ENCODE measurements around the gene KRTAP9-7. TPM values are rescaled to one million over a fixed set of nuclear protein-coding genes. Genes with fewer than 3 reads are reported as not detected.
"Not testable (repeated sequence)": the region's sequence is repeated elsewhere in the genome, so short reads cannot be mapped to it uniquely, and the experiment has no call there.

KRTAP9-7 gene
- total RNA-seq, 5 donors from 2014 or later (not counting 1 experiment from before 2014, with no cell fraction given): not detected

GRCh38 chr17:41255381-41256290 lies 19.9 kb upstream of the KRTAP9-7 start, which contains the start of gene KRTAP9-9:
Gene KRTAP9-9, plus strand, starts transcription at chr17:41255384.
- CTCF ChIA-PET; POLR2A ChIA-PET; H3K36me3 ChIP-seq (ENCODE audit: control insufficient read depth in 2 of 2, extremely low read depth in 1 of 2, insufficient read depth in 1 of 2, low read length in 1 of 2); H3K4me1 ChIP-seq (ENCODE audit: control insufficient read depth in 1 of 2, extremely low read depth in 1 of 2, insufficient read depth in 2 of 2, low read length in 2 of 2); H3K27me3 ChIP-seq (replicated peaks in 1 of 2; ENCODE audit: control insufficient read depth in 2 of 2, extremely low read depth in 1 of 2, insufficient read depth in 2 of 2, low read length in 1 of 2); H3K4me3 ChIP-seq (ENCODE audit: control insufficient read depth in 1 of 2, extremely low read depth in 1 of 2, low read length in 1 of 2); DNase-seq; H3K4me1 Mint-ChIP-seq; H3K9me3 Mint-ChIP-seq; H3K4me3 Mint-ChIP-seq; H3K9me3 ChIP-seq; ATAC-seq (replicated peaks in 1 of 4); H3K27ac ChIP-seq (ENCODE audit: low read length); H3K36me3 Mint-ChIP-seq; H3K27ac Mint-ChIP-seq: not testable (repeated sequence)
- peaks cover 32% of the 10 kb centered on the region in 2 donors for H3K27me3 Mint-ChIP-seq
- WGBS (ENCODE audit: insufficient coverage): 75% methylated on average over 5 of the region's 5 CpGs

GRCh38 chr17:41256291-41256685 lies 19.2 kb upstream of the KRTAP9-7 start:
- ChIA-PET CTCF (no interaction called here), POLR2A (no interaction called here)
- peaks cover 0 to 6% of the 10 kb centered on the region in 2 experiments for H3K27me3 ChIP-seq (replicated peaks in 1 of 2; ENCODE audit: control insufficient read depth in 2 of 2, extremely low read depth in 1 of 2, insufficient read depth in 2 of 2, low read length in 1 of 2)
- H3K4me1 ChIP-seq (ENCODE audit: control insufficient read depth in 1 of 2, extremely low read depth in 1 of 2, insufficient read depth in 2 of 2, low read length in 2 of 2): no peaks in the 10 kb centered on the region
- H3K27ac ChIP-seq (ENCODE audit: low read length): no peak overlapping the region
- no peaks in the 10 kb centered on the region for H3K9me3 Mint-ChIP-seq
- no peak for DNase-seq
- peaks cover 0 to 15% (median 13%) of the 10 kb centered on the region in 3 donors for H3K4me1 Mint-ChIP-seq
- no peaks in the 10 kb centered on the region for H3K36me3 Mint-ChIP-seq
- H3K4me3 ChIP-seq (ENCODE audit: control insufficient read depth in 1 of 2, extremely low read depth in 1 of 2, low read length in 1 of 2): no peak overlapping the region
- no CpG with 5 or more reads among the region's 1 CpG for WGBS (ENCODE audit: insufficient coverage)
- no peak overlapping the region for H3K27ac Mint-ChIP-seq
- no peak overlapping the region for H3K4me3 Mint-ChIP-seq
- no peaks in the 10 kb centered on the region for H3K9me3 ChIP-seq
- H3K27me3 Mint-ChIP-seq: peaks cover 32 to 35% of the 10 kb centered on the region in 2 donors
- ATAC-seq (replicated peaks in 1 of 4): no peak
- H3K36me3 ChIP-seq (ENCODE audit: control insufficient read depth in 2 of 2, extremely low read depth in 1 of 2, insufficient read depth in 1 of 2, low read length in 1 of 2): no peaks in the 10 kb centered on the region

- DNase-seq (no peak), ATAC-seq (replicated peaks in 1 of 4) (no peak)
- Histone ChIP-seq H3K36me3 (ENCODE audit: control insufficient read depth in 2 of 2, extremely low read depth in 1 of 2, insufficient read depth in 1 of 2, low read length in 1 of 2) (no peaks in the 10 kb centered on the region), H3K4me3 (ENCODE audit: control insufficient read depth in 1 of 2, extremely low read depth in 1 of 2, low read length in 1 of 2) (no peak overlapping the region), H3K4me1 (ENCODE audit: control insufficient read depth in 1 of 2, extremely low read depth in 1 of 2, insufficient read depth in 2 of 2, low read length in 2 of 2) (no peaks in the 10 kb centered on the region), H3K9me3 (no peaks in the 10 kb centered on the region), H3K27ac (ENCODE audit: low read length) (no peak overlapping the region), H3K27me3 (replicated peaks in 1 of 2; ENCODE audit: control insufficient read depth in 2 of 2, extremely low read depth in 1 of 2, insufficient read depth in 2 of 2, low read length in 1 of 2) (peaks cover 0 to 6% of the 10 kb centered on the region in 2 experiments)
- H3K27me3 Mint-ChIP-seq: peaks cover 28 to 33% of the 10 kb centered on the region in 2 donors
- no peaks in the 10 kb centered on the region for H3K9me3 Mint-ChIP-seq
- H3K27ac Mint-ChIP-seq: no peak overlapping the region
- POLR2A ChIA-PET: no interaction called here
- no peak overlapping the region for H3K4me3 Mint-ChIP-seq
- CTCF ChIA-PET: no interaction called here
- peaks cover 0 to 22% (median 19%) of the 10 kb centered on the region in 3 donors for H3K4me1 Mint-ChIP-seq
- H3K36me3 Mint-ChIP-seq: no peaks in the 10 kb centered on the region
Observed at GRCh38 chr17:41258406-41258805, 17.1 kb upstream of the KRTAP9-7 start.

GRCh38 chr17:41263212-41263611 lies 12.3 kb upstream of the KRTAP9-7 start:
- Histone ChIP-seq H3K36me3 (ENCODE audit: control insufficient read depth in 2 of 2, extremely low read depth in 1 of 2, insufficient read depth in 1 of 2, low read length in 1 of 2) (no peaks in the 10 kb centered on the region), H3K4me3 (ENCODE audit: control insufficient read depth in 1 of 2, extremely low read depth in 1 of 2, low read length in 1 of 2) (no peak overlapping the region), H3K27ac (ENCODE audit: low read length) (no peak overlapping the region), H3K9me3 (no peaks in the 10 kb centered on the region), H3K4me1 (ENCODE audit: control insufficient read depth in 1 of 2, extremely low read depth in 1 of 2, insufficient read depth in 2 of 2, low read length in 2 of 2) (no peaks in the 10 kb centered on the region), H3K27me3 (replicated peaks in 1 of 2; ENCODE audit: control insufficient read depth in 2 of 2, extremely low read depth in 1 of 2, insufficient read depth in 2 of 2, low read length in 1 of 2) (peaks cover 0 to 4% of the 10 kb centered on the region in 2 experiments)
- ChIA-PET CTCF (no interaction called here), POLR2A (no interaction called here)
- ATAC-seq (replicated peaks in 1 of 4) (no peak), DNase-seq (no peak)
- WGBS (ENCODE audit: insufficient coverage): no CpG with 5 or more reads among the region's 2 CpGs
- Mint-ChIP-seq H3K9me3 (no peaks in the 10 kb centered on the region), H3K27me3 (peaks cover 21 to 24% of the 10 kb centered on the region in 2 donors), H3K27ac (no peak overlapping the region), H3K4me3 (no peak overlapping the region), H3K36me3 (no peaks in the 10 kb centered on the region), H3K4me1 (peaks cover 6 to 28% (median 21%) of the 10 kb centered on the region in 3 donors)

GRCh38 chr17:41264599-41264998 lies 10.9 kb upstream of the KRTAP9-7 start:
- ChIA-PET CTCF (no interaction called here), POLR2A (no interaction called here)
- Histone ChIP-seq H3K4me1 (ENCODE audit: control insufficient read depth in 1 of 2, extremely low read depth in 1 of 2, insufficient read depth in 2 of 2, low read length in 2 of 2) (no peaks in the 10 kb centered on the region), H3K27ac (ENCODE audit: low read length) (no peak overlapping the region), H3K27me3 (replicated peaks in 1 of 2; ENCODE audit: control insufficient read depth in 2 of 2, extremely low read depth in 1 of 2, insufficient read depth in 2 of 2, low read length in 1 of 2) (peaks cover 0 to 4% of the 10 kb centered on the region in 2 experiments), H3K36me3 (ENCODE audit: control insufficient read depth in 2 of 2, extremely low read depth in 1 of 2, insufficient read depth in 1 of 2, low read length in 1 of 2) (no peaks in the 10 kb centered on the region), H3K4me3 (ENCODE audit: control insufficient read depth in 1 of 2, extremely low read depth in 1 of 2, low read length in 1 of 2) (no peak overlapping the region), H3K9me3 (no peaks in the 10 kb centered on the region)
- DNase-seq (no peak), ATAC-seq (replicated peaks in 1 of 4) (no peak)
- H3K36me3 Mint-ChIP-seq: no peaks in the 10 kb centered on the region
- H3K4me1 Mint-ChIP-seq: peaks cover 6 to 28% (median 21%) of the 10 kb centered on the region in 3 donors
- no CpG with 5 or more reads among the region's 3 CpGs for WGBS (ENCODE audit: insufficient coverage)
- no peak overlapping the region for H3K27ac Mint-ChIP-seq
- no peak overlapping the region for H3K4me3 Mint-ChIP-seq
- peaks cover 11 to 15% of the 10 kb centered on the region in 2 donors for H3K27me3 Mint-ChIP-seq
- H3K9me3 Mint-ChIP-seq: no peaks in the 10 kb centered on the region

GRCh38 chr17:41265078-41265477 lies 10.4 kb upstream of the KRTAP9-7 start, which contains the start of gene KRTAP9-6:
Gene KRTAP9-6, plus strand, starts transcription at chr17:41265378. Its CDS starts 0 bp downstream, at chr17:41265378.
- no peaks in the 10 kb centered on the region for H3K9me3 ChIP-seq
- WGBS (ENCODE audit: insufficient coverage): no CpG with 5 or more reads among the region's 2 CpGs
- H3K27me3 ChIP-seq (replicated peaks in 1 of 2; ENCODE audit: control insufficient read depth in 2 of 2, extremely low read depth in 1 of 2, insufficient read depth in 2 of 2, low read length in 1 of 2): peaks cover 0 to 4% of the 10 kb centered on the region in 2 experiments
- POLR2A ChIA-PET: no interaction called here
- no peak for DNase-seq
- H3K9me3 Mint-ChIP-seq: no peaks in the 10 kb centered on the region
- CTCF ChIA-PET: no interaction called here
- no peak within 1 kb of the TSS for H3K4me3 Mint-ChIP-seq
- no peaks in the 10 kb centered on the region for H3K4me1 ChIP-seq (ENCODE audit: control insufficient read depth in 1 of 2, extremely low read depth in 1 of 2, insufficient read depth in 2 of 2, low read length in 2 of 2)
- peaks cover 6 to 27% (median 18%) of the 10 kb centered on the region in 3 donors for H3K4me1 Mint-ChIP-seq
- no peak for ATAC-seq (replicated peaks in 1 of 4)
- no peak within 1 kb of the TSS for H3K4me3 ChIP-seq (ENCODE audit: control insufficient read depth in 1 of 2, extremely low read depth in 1 of 2, low read length in 1 of 2)
- H3K36me3 ChIP-seq (ENCODE audit: control insufficient read depth in 2 of 2, extremely low read depth in 1 of 2, insufficient read depth in 1 of 2, low read length in 1 of 2): no peaks in the 10 kb centered on the region
- H3K27ac ChIP-seq (ENCODE audit: low read length): no peak within 1 kb of the TSS
- H3K36me3 Mint-ChIP-seq: no peaks in the 10 kb centered on the region
- peaks cover 11 to 12% of the 10 kb centered on the region in 2 donors for H3K27me3 Mint-ChIP-seq
- no peak within 1 kb of the TSS for H3K27ac Mint-ChIP-seq
